Lower lobe of right lung (tissue), 2 donors: ENCODE results near the gene ANKHD1. TPM values are rescaled to one million over a fixed set of nuclear protein-coding genes. Genes with fewer than 3 reads are reported as not detected.
"Not testable (repeated sequence)": the region's sequence is repeated elsewhere in the genome, so short reads cannot be mapped to it uniquely, and the experiment has no call there.

Experiments
- ATAC-seq, 2 donors: fragments of 200-7000 bp; cut with Tn5 transposase; one replicate each; pipeline ENCODE4 v1.9.1; 2020 to 2022; ENCODE audit warnings: mild to moderate bottlenecking in 2 of 2, moderate library complexity in 2 of 2
- DNase-seq: peaks from one replicate; pipeline ENCODE4 v3.0.0-alpha.2; 2020
- H3K27ac ChIP-seq: fragments of 200-600 bp; one replicate; pipeline ENCODE4 v1.8.0; 2022
- H3K27me3 ChIP-seq: fragments of 200-600 bp; one replicate; pipeline ENCODE4 v1.8.0; 2022; ENCODE audit warnings: low read depth
- H3K36me3 ChIP-seq: fragments of 200-600 bp; one replicate; pipeline ENCODE4 v1.8.0; 2022; ENCODE audit warnings: mild to moderate bottlenecking
- H3K4me1 ChIP-seq: fragments of 200-600 bp; one replicate; pipeline ENCODE4 v1.8.0; 2022
- H3K4me3 ChIP-seq: fragments of 200-600 bp; one replicate; pipeline ENCODE4 v1.8.0; 2022; ENCODE audit warnings: mild to moderate bottlenecking
- H3K9me3 ChIP-seq: fragments of 200-600 bp; one replicate; pipeline ENCODE4 v1.8.0; 2022
- intact Hi-C: fragments of 100-400 bp; cut with DNase I; formaldehyde crosslinking; loops from one replicate; pipeline ENCODE4 v1.11.0; 2022
- microRNA-seq: library from miRNA; unstranded; fragments of <30 nt; microRNA quantifications from one replicate; pipeline ENCODE4 v1.2.0, GENCODE V29; 2020; ENCODE audit warnings: borderline number of aligned reads
- total RNA-seq: library from RNA; stranded (reverse); fragmentation: NEBNext Ultra II Directional; extraction: Animal tissue kit (Norgen Biotek cat#: 25700); gene quantifications from one replicate; pipeline ENCODE4 v1.2.1, GENCODE V29; 2021
- TF ChIP-seq, protein P1 (sequence below): fragments of 200-600 bp; IDR thresholded peaks from one replicate; pipeline ENCODE4 v1.8.0; 2022; ENCODE audit warnings: antibody characterized with exemption, mild to moderate bottlenecking
- donor health status: DM: no; HTN: yes; CAD: no; lungs with severe emphysema.

The ANKHD1 gene
- total RNA-seq, 1 donor from 2014 or later: 133 TPM

DNA sequence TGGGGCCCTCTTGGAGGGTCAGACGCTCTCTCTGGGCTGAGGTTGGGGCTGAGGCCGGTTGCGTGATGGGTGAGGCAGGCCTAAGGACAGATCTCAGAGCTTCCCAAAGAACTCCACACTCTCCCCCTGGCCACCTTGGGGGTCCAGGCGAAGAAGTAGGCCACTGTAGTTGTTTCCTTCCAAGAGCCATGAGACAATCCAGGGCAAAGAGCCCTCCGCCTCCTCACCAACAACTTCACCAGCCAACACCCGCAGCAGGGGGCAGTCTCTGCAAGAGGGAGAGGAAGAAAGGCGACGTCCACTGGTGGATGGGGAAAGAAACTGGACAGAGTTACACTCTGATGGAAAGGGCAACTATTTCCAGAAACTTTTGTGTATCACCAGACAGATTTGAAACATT lies 173.7 kb downstream of the ANKHD1 start:
- no peak overlapping the region for H3K27ac ChIP-seq
- DNase-seq (peak; percentile 80), ATAC-seq (peak; percentile 77 to 81)
- intact Hi-C loops: no loop called here
- H3K36me3 ChIP-seq: peaks cover 3% of the 10 kb centered on the region
- TF ChIP-seq, protein P1, sequence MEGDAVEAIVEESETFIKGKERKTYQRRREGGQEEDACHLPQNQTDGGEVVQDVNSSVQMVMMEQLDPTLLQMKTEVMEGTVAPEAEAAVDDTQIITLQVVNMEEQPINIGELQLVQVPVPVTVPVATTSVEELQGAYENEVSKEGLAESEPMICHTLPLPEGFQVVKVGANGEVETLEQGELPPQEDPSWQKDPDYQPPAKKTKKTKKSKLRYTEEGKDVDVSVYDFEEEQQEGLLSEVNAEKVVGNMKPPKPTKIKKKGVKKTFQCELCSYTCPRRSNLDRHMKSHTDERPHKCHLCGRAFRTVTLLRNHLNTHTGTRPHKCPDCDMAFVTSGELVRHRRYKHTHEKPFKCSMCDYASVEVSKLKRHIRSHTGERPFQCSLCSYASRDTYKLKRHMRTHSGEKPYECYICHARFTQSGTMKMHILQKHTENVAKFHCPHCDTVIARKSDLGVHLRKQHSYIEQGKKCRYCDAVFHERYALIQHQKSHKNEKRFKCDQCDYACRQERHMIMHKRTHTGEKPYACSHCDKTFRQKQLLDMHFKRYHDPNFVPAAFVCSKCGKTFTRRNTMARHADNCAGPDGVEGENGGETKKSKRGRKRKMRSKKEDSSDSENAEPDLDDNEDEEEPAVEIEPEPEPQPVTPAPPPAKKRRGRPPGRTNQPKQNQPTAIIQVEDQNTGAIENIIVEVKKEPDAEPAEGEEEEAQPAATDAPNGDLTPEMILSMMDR: peak; percentile 54
- no peaks in the 10 kb centered on the region for H3K9me3 ChIP-seq
- no peak overlapping the region for H3K4me3 ChIP-seq
- H3K4me1 ChIP-seq: peaks cover 39% of the 10 kb centered on the region
- H3K27me3 ChIP-seq: no peaks in the 10 kb centered on the region

DNA sequence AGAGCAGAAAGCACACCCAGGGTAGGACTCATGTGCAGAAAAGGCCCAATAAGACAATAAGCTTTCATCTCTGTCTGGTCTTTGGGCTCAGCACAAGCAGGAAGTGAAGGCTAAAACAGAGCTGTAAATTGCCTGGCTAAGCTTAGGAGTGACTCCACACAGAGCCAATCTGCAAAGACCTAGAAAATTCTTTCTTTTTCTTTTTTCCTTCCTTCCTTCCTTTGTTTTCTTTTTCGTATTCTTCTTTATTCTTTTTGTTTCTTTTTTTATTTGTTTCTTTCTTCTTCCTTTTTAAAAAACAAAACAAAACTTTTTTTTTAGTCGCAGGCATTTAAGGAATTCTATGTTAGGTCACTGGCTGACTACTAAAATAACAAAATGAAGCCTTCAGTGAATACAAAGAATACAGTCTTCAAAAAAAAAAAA lies 175.2 kb downstream of the ANKHD1 start:
- DNase-seq (no peak), ATAC-seq (peak in 1 of 2 donors; percentile 20)
- no peaks in the 10 kb centered on the region for H3K36me3 ChIP-seq
- intact Hi-C loops: no loop called here
- peaks cover 41% of the 10 kb centered on the region for H3K4me1 ChIP-seq
- peak overlapping the region; percentile 19 for H3K27ac ChIP-seq
- H3K4me3 ChIP-seq: no peak overlapping the region
- H3K9me3 ChIP-seq: no peaks in the 10 kb centered on the region
- H3K27me3 ChIP-seq: no peaks in the 10 kb centered on the region
- TF ChIP-seq, protein P1: no peak

DNA sequence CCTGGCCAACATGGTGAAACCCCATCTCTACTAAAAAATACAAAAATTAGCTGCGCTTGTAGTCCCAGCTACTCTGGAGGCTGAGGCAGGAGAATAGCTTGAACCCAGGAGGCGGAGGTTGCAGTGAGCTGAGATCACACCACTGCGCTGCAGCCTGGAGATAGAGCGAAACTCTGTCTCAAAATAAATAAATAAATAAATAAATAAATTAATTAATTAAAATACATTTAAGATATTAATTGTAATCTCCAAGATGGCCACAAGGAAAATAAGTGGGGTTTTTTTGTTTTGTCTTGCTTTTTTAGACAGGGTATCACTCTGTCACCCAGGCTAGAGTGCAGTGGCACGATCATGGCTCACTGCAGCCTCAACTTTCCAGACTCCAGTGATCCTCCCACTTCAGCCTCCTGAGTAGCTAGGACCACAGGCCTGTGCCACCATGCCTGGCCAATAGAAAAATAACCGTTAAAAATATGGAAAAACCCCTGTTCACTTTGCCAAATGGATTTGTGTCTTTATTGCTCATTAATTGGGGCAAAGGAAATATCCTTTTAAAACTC lies 177.6 kb downstream of the ANKHD1 start:
- H3K9me3 ChIP-seq, H3K36me3 ChIP-seq, ATAC-seq, H3K4me3 ChIP-seq, H3K27me3 ChIP-seq, H3K27ac ChIP-seq, intact Hi-C loops, DNase-seq: not testable (repeated sequence)
- peaks cover 35% of the 10 kb centered on the region for H3K4me1 ChIP-seq

DNA sequence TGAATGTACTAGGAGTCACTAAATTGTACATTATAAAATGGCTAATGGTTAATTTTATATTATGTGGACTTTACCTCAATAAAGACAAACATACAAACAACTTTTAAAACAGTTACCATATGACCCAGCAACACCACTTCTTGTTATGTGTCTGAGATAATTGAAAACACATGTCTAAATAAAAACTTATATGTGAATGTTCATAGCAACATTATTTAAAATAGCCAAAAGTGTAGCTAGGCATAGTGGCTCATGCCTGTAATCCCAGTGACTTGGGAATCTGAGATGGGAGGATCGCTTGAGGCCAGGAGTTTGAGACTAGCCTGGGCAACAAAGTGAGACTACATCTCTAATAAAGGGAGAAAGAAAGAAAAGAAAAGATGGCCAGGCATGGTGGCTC lies 185.9 kb downstream of the ANKHD1 start:
- H3K27me3 ChIP-seq: no peaks in the 10 kb centered on the region
- intact Hi-C loops: no loop called here
- TF ChIP-seq, protein P1: no peak
- H3K27ac ChIP-seq: no peak overlapping the region
- H3K9me3 ChIP-seq: no peaks in the 10 kb centered on the region
- no peak overlapping the region for H3K4me3 ChIP-seq
- H3K36me3 ChIP-seq: no peaks in the 10 kb centered on the region
- DNase-seq (no peak), ATAC-seq (no peak)
- peaks cover 34% of the 10 kb centered on the region for H3K4me1 ChIP-seq

DNA sequence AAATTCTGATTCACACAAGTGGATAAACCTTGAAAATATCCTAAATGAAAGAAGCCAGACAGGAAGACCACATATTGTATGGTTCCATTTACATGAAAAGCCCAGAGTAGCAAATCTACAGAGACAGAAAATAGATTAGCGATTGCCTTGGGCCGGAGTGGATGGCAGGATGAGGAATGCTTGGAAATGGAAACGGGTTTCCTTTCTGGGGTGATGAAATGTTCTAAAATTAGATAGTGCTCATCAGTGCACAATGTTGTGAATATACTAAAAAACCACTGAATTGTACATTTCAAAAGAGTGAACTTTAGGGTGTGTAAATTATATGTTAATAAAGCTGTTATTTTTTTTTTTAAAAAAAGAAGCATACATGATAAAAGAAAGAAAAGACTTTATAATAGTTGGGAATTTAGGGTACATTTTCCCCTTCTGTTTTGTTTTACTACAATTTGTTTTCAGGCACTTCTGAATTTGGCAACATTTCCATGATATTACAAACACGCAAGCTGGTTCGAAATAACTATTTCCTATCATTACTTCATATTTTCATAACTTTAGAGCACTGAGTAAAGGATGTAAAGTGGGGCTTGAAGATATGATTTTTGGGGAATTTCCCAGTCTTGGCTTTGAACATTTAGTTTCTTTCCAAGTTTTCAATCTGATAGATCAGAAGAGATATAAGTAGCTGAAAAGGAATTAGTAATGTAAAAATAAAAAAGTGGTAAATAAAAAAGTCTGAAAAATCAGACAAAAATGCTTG lies 186.9 kb downstream of the ANKHD1 start:
- H3K4me1 ChIP-seq: peaks cover 34% of the 10 kb centered on the region
- no peaks in the 10 kb centered on the region for H3K9me3 ChIP-seq
- DNase-seq (no peak), ATAC-seq (peak in 1 of 2 donors; percentile 44)
- peak overlapping the region; percentile 44 for H3K27ac ChIP-seq
- no peaks in the 10 kb centered on the region for H3K27me3 ChIP-seq
- TF ChIP-seq, protein P1: no peak
- H3K36me3 ChIP-seq: no peaks in the 10 kb centered on the region
- H3K4me3 ChIP-seq: no peak overlapping the region
- intact Hi-C loops: no loop called here

Small RNA genes lying within 50 kb of the gene (microRNA-seq; reads per million reads assigned to microRNA genes)
- gene MIR6831: not detected

Other genes starting within 250 kb of the ANKHD1 start
- 80.4 TPM for gene CYSTM1, start 226.6 kb upstream of the ANKHD1 start, total RNA-seq
- gene PFDN1, start 98.7 kb upstream of the ANKHD1 start, total RNA-seq: 47.1 TPM
- gene HBEGF, start 55.2 kb upstream of the ANKHD1 start, total RNA-seq: 43.2 TPM
- 0.32 TPM for gene SLC4A9, start 41.6 kb upstream of the ANKHD1 start, total RNA-seq
- 19.3 TPM for gene EIF4EBP3, start 145.8 kb downstream of the ANKHD1 start, total RNA-seq
- 21.4 TPM for gene SRA1, start 155.6 kb downstream of the ANKHD1 start, total RNA-seq
- 25.1 TPM for gene APBB3, start 162.8 kb downstream of the ANKHD1 start, total RNA-seq
- 71.8 TPM for gene SLC35A4, start 163.0 kb downstream of the ANKHD1 start, total RNA-seq
- gene CD14, start 231.3 kb downstream of the ANKHD1 start, total RNA-seq: 165 TPM
- 12.3 TPM for gene TMCO6, start 237.6 kb downstream of the ANKHD1 start, total RNA-seq
- gene NDUFA2, start 245.8 kb downstream of the ANKHD1 start, total RNA-seq: 53.3 TPM
- gene IK, start 246.0 kb downstream of the ANKHD1 start, total RNA-seq: 78.5 TPM